ENCODE data around the gene TBC1D14. TPM values are rescaled to one million over a fixed set of nuclear protein-coding genes. Genes with fewer than 3 reads are reported as not detected.

The TBC1D14 gene
- total and polyA plus RNA-seq, 10 donors: 13.7 to 114 (median 68.4) TPM

- H3K4me1 ChIP-seq: peaks cover 13 to 50% (median 28%) of the 10 kb centered on the region in 6 donors
- TF ChIP-seq POLR2A (IDR thresholded peaks at IDR 0.05) (no peak), POLR2AphosphoS5 (IDR thresholded peaks at IDR 0.05) (no peak), CTCF (IDR thresholded peaks at IDR 0.05 in 8 of 11, conservative IDR thresholded peaks at IDR 0.05 in 3 of 11) (no peak)
- H3K4me3 ChIP-seq: no peak overlapping the region
- no peaks in the 10 kb centered on the region for H3K27me3 ChIP-seq (replicated peaks in 1 of 7)
- H3K27ac ChIP-seq: peak overlapping the region in 3 of 8 donors; percentile 59 to 76 (median 74)
- no peaks in the 10 kb centered on the region for H3K9me3 ChIP-seq
- intact Hi-C loops (cut with DNase I; ENCODE audit: low total_unique reads): loop anchor here (10.0 kb wide), 2 partner anchors 92 to 198 kb away; partner anchors contain the start of gene KIAA0232
- peaks cover 0 to 96% (median 59%) of the 10 kb centered on the region in 6 donors for H3K36me3 ChIP-seq
- no peak for DNase-seq
- WGBS, 5 donors: 85 to 89% (median 88%) methylated on average over 5 of the region's 5 CpGs
Observed at GRCh38 chr4:6876440-6876839, 33.2 kb upstream of the TBC1D14 start.

DNA sequence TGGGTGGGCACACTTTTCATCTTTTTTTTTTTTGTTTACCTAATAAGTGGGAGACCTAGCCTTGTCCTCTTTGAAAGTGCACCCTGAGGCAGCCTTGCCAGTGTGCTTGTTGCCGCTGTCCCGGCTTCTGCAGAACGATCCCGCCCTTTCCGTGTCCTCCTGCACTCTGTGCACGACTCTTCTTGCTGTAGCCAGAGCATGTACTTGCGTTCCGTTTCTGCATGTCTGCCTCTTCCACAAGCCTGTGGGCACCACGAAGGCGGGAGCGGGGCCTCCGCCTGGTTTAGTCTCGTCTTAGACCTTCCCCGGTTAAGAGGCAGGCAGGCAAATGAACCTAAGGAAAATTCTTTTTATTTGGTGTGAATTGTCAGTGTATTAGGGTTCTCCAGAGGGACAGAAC is 32.6 kb upstream of the TBC1D14 start:
- peak in 1 of 3 donors; percentile 14 for TF ChIP-seq POLR2AphosphoS5 (IDR thresholded peaks at IDR 0.05)
- no peak for TF ChIP-seq POLR2A (IDR thresholded peaks at IDR 0.05)
- H3K4me3 ChIP-seq: no peak overlapping the region
- peaks cover 3 to 96% (median 58%) of the 10 kb centered on the region in 6 donors for H3K36me3 ChIP-seq
- H3K27me3 ChIP-seq (replicated peaks in 1 of 7): no peaks in the 10 kb centered on the region
- no peak for DNase-seq
- no peaks in the 10 kb centered on the region for H3K9me3 ChIP-seq
- H3K27ac ChIP-seq: peak overlapping the region in 2 of 8 donors; percentile 74 to 76
- H3K4me1 ChIP-seq: peaks cover 13 to 44% (median 28%) of the 10 kb centered on the region in 6 donors
- intact Hi-C loops (cut with DNase I; ENCODE audit: low total_unique reads): loop anchor here (10.0 kb wide), 2 partner anchors 92 to 198 kb away; partner anchors contain the start of gene KIAA0232
- 93 to 98% (median 96%) methylated on average over 14 of the region's 14 CpGs for WGBS, 5 donors

- Histone ChIP-seq H3K4me1 (peaks cover 13 to 36% (median 26%) of the 10 kb centered on the region in 6 donors), H3K27ac (no peak overlapping the region), H3K9me3 (no peaks in the 10 kb centered on the region), H3K36me3 (peaks cover 3 to 96% (median 59%) of the 10 kb centered on the region in 6 donors), H3K27me3 (replicated peaks in 1 of 7) (no peaks in the 10 kb centered on the region), H3K4me3 (no peak overlapping the region)
- TF ChIP-seq POLR2AphosphoS5 (IDR thresholded peaks at IDR 0.05): no peak
- no peak for TF ChIP-seq CTCF (IDR thresholded peaks at IDR 0.05 in 8 of 11, conservative IDR thresholded peaks at IDR 0.05 in 3 of 11)
- no peak for TF ChIP-seq POLR2A (IDR thresholded peaks at IDR 0.05)
- 74 to 89% (median 76%) methylated on average over 11 of the region's 11 CpGs for WGBS, 5 donors
- intact Hi-C loops (cut with DNase I; ENCODE audit: low total_unique reads): loop anchor here (10.0 kb wide), 2 partner anchors 94 to 196 kb away; partner anchors contain the start of gene KIAA0232
- DNase-seq: no peak
Observed at GRCh38 chr4:6878451-6879059, 31.1 kb upstream of the TBC1D14 start.

DNA sequence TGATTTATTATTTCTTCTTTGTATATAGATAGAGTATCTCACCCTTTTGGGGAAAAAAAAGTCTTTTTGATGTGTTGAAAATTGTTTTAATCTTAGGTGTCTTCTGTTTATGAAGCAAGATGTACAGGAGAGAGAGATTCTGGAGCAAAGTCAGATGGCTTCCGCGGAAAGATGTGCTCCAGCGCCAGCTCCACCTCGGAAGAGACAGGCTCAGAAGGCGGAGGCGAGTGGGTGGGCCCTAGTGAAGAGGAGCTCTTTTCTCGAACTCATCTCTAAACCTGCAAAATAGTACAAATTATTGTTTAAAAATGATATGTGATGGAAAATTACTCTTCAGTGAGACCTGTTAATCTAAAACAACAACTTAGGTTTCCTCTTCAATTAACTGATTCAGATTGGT is 28.9 kb upstream of the TBC1D14 start:
- Histone ChIP-seq H3K36me3 (peaks cover 3 to 86% (median 57%) of the 10 kb centered on the region in 6 donors), H3K27me3 (replicated peaks in 1 of 7) (no peaks in the 10 kb centered on the region), H3K4me3 (no peak overlapping the region), H3K9me3 (no peaks in the 10 kb centered on the region), H3K4me1 (peaks cover 5 to 20% (median 11%) of the 10 kb centered on the region in 6 donors), H3K27ac (no peak overlapping the region)
- TF ChIP-seq POLR2AphosphoS5 (IDR thresholded peaks at IDR 0.05) (no peak), CTCF (IDR thresholded peaks at IDR 0.05 in 8 of 11, conservative IDR thresholded peaks at IDR 0.05 in 3 of 11) (no peak), POLR2A (IDR thresholded peaks at IDR 0.05) (no peak)
- 92 to 98% (median 95%) methylated on average over 7 of the region's 7 CpGs for WGBS, 5 donors
- DNase-seq: no peak
- intact Hi-C loops (cut with DNase I; ENCODE audit: low total_unique reads): no loop called here

All from spleen (tissue), 11 donors.